Neural progenitor cell (in vitro differentiated cells): ENCODE results near the gene XYLT1. TPM values are rescaled to one million over a fixed set of nuclear protein-coding genes. Genes with fewer than 3 reads are reported as not detected.

Source experiments
- DNase-seq: peaks from one replicate; pipeline ENCODE4 v3.0.0-alpha.2; 2016; ENCODE audit warnings: low spot score
- H2AFZ ChIP-seq: fragments of 200-600 bp; sonication (generic); replicated peaks from 2 replicates; pipeline ENCODE4 v1.6.1; 2016; ENCODE audit warnings: antibody characterized with exemption
- H3F3A ChIP-seq: fragments of 200-600 bp; sonication (generic); 2 replicates; pipeline ENCODE4 v1.6.1; 2016; ENCODE audit warnings: antibody characterized with exemption, low read depth
- H3K27ac ChIP-seq: fragments of 200-600 bp; sonication (generic); 2 replicates; pipeline ENCODE4 v1.5.1; 2016; ENCODE audit warnings: mild to moderate bottlenecking
- H3K27me3 ChIP-seq: fragments of 200-600 bp; sonication (generic); 2 replicates; pipeline ENCODE4 v1.6.1; 2016; ENCODE audit warnings: mild to moderate bottlenecking, moderate library complexity
- H3K36me3 ChIP-seq: fragments of 200-600 bp; sonication (generic); 2 replicates; pipeline ENCODE4 v1.5.1; 2016
- H3K4me1 ChIP-seq: fragments of 200-600 bp; sonication (generic); 2 replicates; pipeline ENCODE4 v1.6.1; 2016; ENCODE audit warnings: mixed run types
- H3K4me2 ChIP-seq: fragments of 200-600 bp; sonication (generic); 2 replicates; pipeline ENCODE4 v1.6.1; 2016
- H3K4me3 ChIP-seq: fragments of 200-600 bp; sonication (generic); 2 replicates; pipeline ENCODE4 v1.5.1; 2016
- H3K79me2 ChIP-seq: fragments of 200-600 bp; sonication (generic); 2 replicates; pipeline ENCODE4 v1.6.1; 2016; ENCODE audit warnings: low read depth
- H3K9ac ChIP-seq: fragments of 200-600 bp; sonication (generic); 2 replicates; pipeline ENCODE4 v1.6.1; 2016
- H3K9me3 ChIP-seq: fragments of 200-600 bp; sonication (generic); 2 replicates; pipeline ENCODE4 v1.5.1; 2016; ENCODE audit warnings: low read depth
- H4K20me1 ChIP-seq: fragments of 200-600 bp; sonication (generic); 2 replicates; pipeline ENCODE4 v1.6.1; 2016; ENCODE audit warnings: low read depth
- H3K27ac Mint-ChIP-seq: 3 replicates; pipeline ENCODE4 v1.8.0; 2021; ENCODE audit warnings: mixed read lengths
- H3K27me3 Mint-ChIP-seq: 2 replicates; pipeline ENCODE4 v1.8.0; 2022; ENCODE audit warnings: low read depth, mild to moderate bottlenecking, inconsistent platforms, moderate library complexity, mixed read lengths; ENCODE audit not compliant: insufficient read depth
- H3K36me3 Mint-ChIP-seq: 3 replicates; pipeline ENCODE4 v1.8.0; 2021; ENCODE audit warnings: mixed read lengths
- H3K4me1 Mint-ChIP-seq: 3 replicates; pipeline ENCODE4 v1.8.0; 2021; ENCODE audit warnings: mixed read lengths
- H3K4me3 Mint-ChIP-seq: 3 replicates; pipeline ENCODE4 v1.8.0; 2021; ENCODE audit warnings: mild to moderate bottlenecking, moderate library complexity, mixed read lengths
- H3K9me3 Mint-ChIP-seq: 3 replicates; pipeline ENCODE4 v1.8.0; 2020; ENCODE audit warnings: mixed read lengths
- EZH2 ChIP-seq: fragments of 200-600 bp; sonication (generic); IDR thresholded peaks from 2 replicates; pipeline ENCODE4 v1.6.1; 2017; ENCODE audit warnings: antibody characterized with exemption, mild to moderate bottlenecking, moderate library complexity
- EZH2phosphoT487 ChIP-seq: fragments of 200-600 bp; sonication (generic); IDR thresholded peaks from 2 replicates; pipeline ENCODE4 v1.6.1; 2017; ENCODE audit warnings: antibody characterized with exemption
- total RNA-seq: library from RNA; depleted of rRNA; stranded (reverse); fragments of >200 nt; gene quantifications from 2 replicates; pipeline ENCODE4 v1.2.3, GENCODE V29; 2015; ENCODE audit warnings: low replicate concordance
- TF ChIP-seq, protein P1 (sequence below): fragments of 200-600 bp; sonication (generic); IDR thresholded peaks from 2 replicates; pipeline ENCODE4 v1.5.1; 2017; ENCODE audit warnings: antibody characterized with exemption, mild to moderate bottlenecking

Gene XYLT1
- total RNA-seq, 1 donor from 2014 or later = 5.9 TPM

DNA sequence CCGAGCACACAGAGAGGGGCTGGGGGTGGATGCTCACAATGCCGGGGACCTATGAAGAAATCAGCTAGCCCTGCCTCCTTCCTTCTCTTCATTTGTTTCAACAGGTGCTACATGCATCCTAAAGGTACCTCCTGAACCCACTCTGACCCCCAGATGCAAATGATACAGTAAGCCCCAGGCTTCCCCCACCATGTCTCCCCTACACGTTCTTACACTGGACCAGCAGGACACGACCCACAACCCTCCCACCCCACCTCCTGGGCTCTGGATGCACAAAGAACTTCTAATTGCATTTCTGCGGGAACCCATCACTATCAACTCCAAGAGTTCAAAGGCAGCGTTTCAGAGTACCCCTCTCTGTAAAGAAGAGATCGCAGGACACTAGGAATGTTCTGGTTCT, 2.1 kb downstream of the XYLT1 start:
- H3K4me1 Mint-ChIP-seq = peaks cover 47% of the 10 kb centered on the region
- H3K9me3 Mint-ChIP-seq = no peaks in the 10 kb centered on the region
- peak overlapping the region; percentile 3 for H3K27ac Mint-ChIP-seq
- Histone ChIP-seq H3K36me3 (no peaks in the 10 kb centered on the region), H3F3A (peaks cover 14% of the 10 kb centered on the region), H3K4me2 (peak overlapping the region; percentile 99), H3K4me1 (peaks cover 20% of the 10 kb centered on the region), H3K27ac (no peak overlapping the region), H3K27me3 (peaks cover 30% of the 10 kb centered on the region), H3K9ac (no peak overlapping the region), H3K9me3 (no peaks in the 10 kb centered on the region), H4K20me1 (peaks cover 37% of the 10 kb centered on the region), H3K79me2 (peaks cover 30% of the 10 kb centered on the region), H3K4me3 (peak overlapping the region; percentile 82), H2AFZ (no peak overlapping the region)
- H3K27me3 Mint-ChIP-seq = peaks cover 14% of the 10 kb centered on the region
- peak; percentile 7 for DNase-seq
- peak overlapping the region; percentile 89 for H3K4me3 Mint-ChIP-seq
- TF ChIP-seq EZH2 (no peak), EZH2phosphoT487 (no peak)
- TF ChIP-seq, protein P1, sequence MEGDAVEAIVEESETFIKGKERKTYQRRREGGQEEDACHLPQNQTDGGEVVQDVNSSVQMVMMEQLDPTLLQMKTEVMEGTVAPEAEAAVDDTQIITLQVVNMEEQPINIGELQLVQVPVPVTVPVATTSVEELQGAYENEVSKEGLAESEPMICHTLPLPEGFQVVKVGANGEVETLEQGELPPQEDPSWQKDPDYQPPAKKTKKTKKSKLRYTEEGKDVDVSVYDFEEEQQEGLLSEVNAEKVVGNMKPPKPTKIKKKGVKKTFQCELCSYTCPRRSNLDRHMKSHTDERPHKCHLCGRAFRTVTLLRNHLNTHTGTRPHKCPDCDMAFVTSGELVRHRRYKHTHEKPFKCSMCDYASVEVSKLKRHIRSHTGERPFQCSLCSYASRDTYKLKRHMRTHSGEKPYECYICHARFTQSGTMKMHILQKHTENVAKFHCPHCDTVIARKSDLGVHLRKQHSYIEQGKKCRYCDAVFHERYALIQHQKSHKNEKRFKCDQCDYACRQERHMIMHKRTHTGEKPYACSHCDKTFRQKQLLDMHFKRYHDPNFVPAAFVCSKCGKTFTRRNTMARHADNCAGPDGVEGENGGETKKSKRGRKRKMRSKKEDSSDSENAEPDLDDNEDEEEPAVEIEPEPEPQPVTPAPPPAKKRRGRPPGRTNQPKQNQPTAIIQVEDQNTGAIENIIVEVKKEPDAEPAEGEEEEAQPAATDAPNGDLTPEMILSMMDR = no peak
- no peaks in the 10 kb centered on the region for H3K36me3 Mint-ChIP-seq

GRCh38 chr16:17467923-17468540, 2.7 kb downstream of the XYLT1 start:
- Mint-ChIP-seq H3K4me3 (peak overlapping the region; percentile 89), H3K27me3 (peaks cover 14% of the 10 kb centered on the region), H3K27ac (no peak overlapping the region), H3K4me1 (peaks cover 47% of the 10 kb centered on the region), H3K36me3 (peaks cover 2% of the 10 kb centered on the region), H3K9me3 (peaks cover 2% of the 10 kb centered on the region)
- peaks cover 20% of the 10 kb centered on the region for H3K4me1 ChIP-seq
- H3K27ac ChIP-seq = no peak overlapping the region
- peaks cover 37% of the 10 kb centered on the region for H4K20me1 ChIP-seq
- peak overlapping the region; percentile 99 for H3K4me2 ChIP-seq
- no peak overlapping the region for H2AFZ ChIP-seq
- TF ChIP-seq, protein P1 = peak; percentile 89
- TF ChIP-seq EZH2 = no peak
- peaks cover 30% of the 10 kb centered on the region for H3K27me3 ChIP-seq
- H3K9ac ChIP-seq = no peak overlapping the region
- H3K9me3 ChIP-seq = no peaks in the 10 kb centered on the region
- peaks cover 36% of the 10 kb centered on the region for H3K79me2 ChIP-seq
- peak; percentile 84 for DNase-seq
- H3K36me3 ChIP-seq = no peaks in the 10 kb centered on the region
- peaks cover 18% of the 10 kb centered on the region for H3F3A ChIP-seq
- H3K4me3 ChIP-seq = no peak overlapping the region

GRCh38 chr16:17466876-17467275, 3.9 kb downstream of the XYLT1 start:
- Histone ChIP-seq H3K79me2 (peaks cover 43% of the 10 kb centered on the region), H3K9ac (no peak overlapping the region)

More at GRCh38 chr16:17466876-17467275, 3.9 kb downstream of the XYLT1 start:
- no peak overlapping the region for H3K4me2 ChIP-seq
- Mint-ChIP-seq H3K27ac (no peak overlapping the region), H3K4me3 (no peak overlapping the region), H3K27me3 (peaks cover 17% of the 10 kb centered on the region), H3K9me3 (peaks cover 6% of the 10 kb centered on the region), H3K4me1 (peaks cover 52% of the 10 kb centered on the region), H3K36me3 (peaks cover 8% of the 10 kb centered on the region)
- peaks cover 32% of the 10 kb centered on the region for H3K4me1 ChIP-seq
- no peak overlapping the region for H3K4me3 ChIP-seq
- H3K27ac ChIP-seq = no peak overlapping the region
- peaks cover 20% of the 10 kb centered on the region for H3F3A ChIP-seq
- TF ChIP-seq EZH2phosphoT487 = no peak
- TF ChIP-seq EZH2 = no peak
- TF ChIP-seq, protein P1 = no peak
- H3K36me3 ChIP-seq = no peaks in the 10 kb centered on the region
- H3K27me3 ChIP-seq = peaks cover 30% of the 10 kb centered on the region
- H3K9me3 ChIP-seq = no peaks in the 10 kb centered on the region
- DNase-seq = no peak
- peaks cover 47% of the 10 kb centered on the region for H4K20me1 ChIP-seq
- no peak overlapping the region for H2AFZ ChIP-seq
